Hippocampal formation (tissue), 2 donors: ENCODE measurements around the gene CALN1.
"Not testable (repeated sequence)": the region's sequence is repeated elsewhere in the genome, so short reads cannot be mapped to it uniquely, and the experiment has no call there.

Source experiments
- DNase-seq, 2 donors: peaks; one replicate each; lab custom pipeline; 2025; lab: John Stamatoyannopoulos, UW

The CALN1 gene

GRCh38 chr7:72098807-72099580 lies 313.1 kb downstream of the CALN1 start:
- no peak for DNase-seq

- no peak for DNase-seq
Measured at GRCh38 chr7:72097226-72097625, 314.9 kb downstream of the CALN1 start.

- no peak for DNase-seq
Measured at GRCh38 chr7:72092769-72093168, 319.4 kb downstream of the CALN1 start.

- DNase-seq: no peak
Measured at GRCh38 chr7:72087926-72088325, 324.2 kb downstream of the CALN1 start.

GRCh38 chr7:72080865-72081510 lies 331.1 kb downstream of the CALN1 start:
- DNase-seq: no peak

- no peak for DNase-seq
Measured at GRCh38 chr7:72080341-72080766, 331.8 kb downstream of the CALN1 start.

- no peak for DNase-seq
Measured at GRCh38 chr7:72078856-72079255, 333.3 kb downstream of the CALN1 start.

- DNase-seq: no peak
Measured at GRCh38 chr7:72078301-72078700, 333.8 kb downstream of the CALN1 start.

- DNase-seq: no peak
Measured at GRCh38 chr7:72077786-72078185, 334.4 kb downstream of the CALN1 start.

- no peak for DNase-seq
Measured at GRCh38 chr7:72072901-72073300, 339.2 kb downstream of the CALN1 start.

- DNase-seq: no peak
Measured at GRCh38 chr7:72069263-72069662, 342.9 kb downstream of the CALN1 start.

GRCh38 chr7:72065764-72066163 lies 346.4 kb downstream of the CALN1 start:
- DNase-seq: not testable (repeated sequence)

- DNase-seq: no peak
Measured at GRCh38 chr7:72064916-72065315, 347.2 kb downstream of the CALN1 start.

- no peak for DNase-seq
Measured at GRCh38 chr7:72063330-72063729, 348.8 kb downstream of the CALN1 start.

GRCh38 chr7:72062666-72063065 lies 349.5 kb downstream of the CALN1 start:
- DNase-seq: no peak

- DNase-seq: no peak
Measured at GRCh38 chr7:72059925-72060324, 352.2 kb downstream of the CALN1 start.

GRCh38 chr7:72058579-72058978 lies 353.6 kb downstream of the CALN1 start:
- DNase-seq: no peak

- DNase-seq: no peak
Measured at GRCh38 chr7:72057796-72058195, 354.3 kb downstream of the CALN1 start.

- DNase-seq: no peak
Measured at GRCh38 chr7:72057231-72057630, 354.9 kb downstream of the CALN1 start.

- DNase-seq: no peak
Measured at GRCh38 chr7:72055426-72055825, 356.7 kb downstream of the CALN1 start.

- DNase-seq: no peak
Measured at GRCh38 chr7:72053292-72053691, 358.8 kb downstream of the CALN1 start.

GRCh38 chr7:72048420-72048819 lies 363.7 kb downstream of the CALN1 start:
- no peak for DNase-seq

- DNase-seq: no peak
Measured at GRCh38 chr7:72042855-72043254, 369.3 kb downstream of the CALN1 start.

- DNase-seq: no peak
Measured at GRCh38 chr7:72040641-72041040, 371.5 kb downstream of the CALN1 start.
